B cell (primary cell): ENCODE measurements around the gene STAT2. TPM values are rescaled to one million over a fixed set of nuclear protein-coding genes. Genes with fewer than 3 reads are reported as not detected.

Experiments used
- ATAC-seq: fragments of 200-7000 bp; cut with Tn5 transposase; one replicate; pipeline ENCODE4 v1.10.0; 2021; ENCODE audit warnings: low read depth, mild to moderate bottlenecking, moderate number of reproducible peaks, moderate library complexity
- CTCF ChIA-PET: fragments of 350-600 bp; sonication (Branson Sonifier 250); formaldehyde crosslinking; loops from one replicate; lab custom pipeline; 2021; ENCODE audit warnings: antibody characterized with exemption, inconsistent platforms; lab: Charles Lee
- POLR2A ChIA-PET: fragments of 350-600 bp; sonication (Branson Sonifier 250); formaldehyde crosslinking; loops from one replicate; lab custom pipeline; 2021; ENCODE audit warnings: antibody characterized with exemption; lab: Charles Lee
- DNase-seq: peaks from one replicate; pipeline ENCODE4 v3.0.0; 2013
- H2AFZ ChIP-seq: 2 replicates; pipeline ENCODE4 v1.6.1; 2012; ENCODE audit warnings: mild to moderate bottlenecking, low read depth, low read length; ENCODE audit not compliant: insufficient read depth, poor library complexity, severe bottlenecking
- H3K27ac ChIP-seq, 2 donors: 1 replicate in 1 of 2; 2 replicates in 1 of 2; pipeline ENCODE4 v1.5.1; 2012 to 2013; ENCODE audit warnings: low read length in 2 of 2, mild to moderate bottlenecking in 2 of 2, moderate library complexity in 1 of 2
- H3K27me3 ChIP-seq, 4 experiments: fragments of 200-600 bp in 1 of 4; sonication (generic) in 1 of 4; replicated peaks in 1 of 4; 1 replicate in 2 of 4; 2 replicates in 2 of 4; pipeline versions ENCODE4 v1.6.1 to v1.7.0; 2013 to 2016; ENCODE audit warnings: low read length in 3 of 4, mild to moderate bottlenecking in 2 of 4, mixed read lengths in 1 of 4, moderate library complexity in 1 of 4; ENCODE audit not compliant: insufficient read depth in 4 of 4, control insufficient read depth in 3 of 4; ENCODE audit errors: control extremely low read depth in 1 of 4
- H3K36me3 ChIP-seq, 2 experiments: replicated peaks in 1 of 2; 1 replicate in 1 of 2; 2 replicates in 1 of 2; pipeline versions ENCODE4 v1.6.1 to v1.7.1; 2013; ENCODE audit warnings: low read length in 1 of 2; ENCODE audit not compliant: insufficient read depth in 2 of 2, control insufficient read depth in 1 of 2; ENCODE audit errors: control extremely low read depth in 1 of 2, extremely low read depth in 1 of 2
- H3K4me1 ChIP-seq, 2 donors: fragments of 200-600 bp in 1 of 2; sonication (generic) in 1 of 2; 1 replicate in 1 of 2; 2 replicates in 1 of 2; pipeline versions ENCODE4 v1.5.1 to v1.6.1; 2013 to 2017; ENCODE audit warnings: low read length in 2 of 2; ENCODE audit not compliant: control insufficient read depth in 2 of 2, insufficient read depth in 2 of 2
- H3K4me2 ChIP-seq: replicated peaks from 2 replicates; pipeline ENCODE3; 2012; ENCODE audit warnings: mild to moderate bottlenecking, low read depth, low read length; ENCODE audit not compliant: poor library complexity, severe bottlenecking
- H3K4me3 ChIP-seq, 5 experiments: fragments of 200-600 bp in 1 of 5; sonication (generic) in 1 of 5; 1 replicate in 3 of 5; 2 replicates in 2 of 5; pipeline versions ENCODE4 v1.5.1 to v1.7.0; 2011 to 2016; ENCODE audit warnings: low read length in 4 of 5, mild to moderate bottlenecking in 4 of 5, low read depth in 2 of 5, control low read depth in 1 of 5, moderate library complexity in 1 of 5; ENCODE audit not compliant: insufficient read depth in 1 of 5; ENCODE audit errors: control extremely low read depth in 1 of 5, extremely low read depth in 1 of 5
- H3K79me2 ChIP-seq: fragments of 200-600 bp; sonication (generic); one replicate; pipeline ENCODE4 v1.6.0; 2016; ENCODE audit warnings: low read length; ENCODE audit not compliant: control insufficient read depth, insufficient read depth
- H3K9ac ChIP-seq: fragments of 200-600 bp; sonication (generic); 2 replicates; pipeline ENCODE4 v1.6.1; 2017; ENCODE audit warnings: mild to moderate bottlenecking, low read length, moderate library complexity
- H3K9me3 ChIP-seq, 3 donors: one replicate each; pipeline versions ENCODE4 v1.6.1 to v1.7.1; 2013; ENCODE audit warnings: low read length in 2 of 3; ENCODE audit not compliant: control insufficient read depth in 2 of 3, insufficient read depth in 1 of 3; ENCODE audit errors: control extremely low read depth in 1 of 3
- H4K20me1 ChIP-seq: 2 replicates; pipeline ENCODE4 v1.6.0; 2012; ENCODE audit warnings: mild to moderate bottlenecking, low read length; ENCODE audit not compliant: insufficient read depth, control insufficient read depth, poor library complexity, severe bottlenecking
- H3K27ac Mint-ChIP-seq: one replicate; pipeline ENCODE4 v1.8.0; 2021; ENCODE audit warnings: mixed read lengths
- H3K27me3 Mint-ChIP-seq: one replicate; pipeline ENCODE4 v1.8.0; 2021; ENCODE audit warnings: mixed read lengths
- H3K4me1 Mint-ChIP-seq: one replicate; pipeline ENCODE4 v1.8.0; 2021; ENCODE audit warnings: mixed read lengths
- H3K4me3 Mint-ChIP-seq: one replicate; pipeline ENCODE4 v1.8.0; 2021; ENCODE audit warnings: mixed read lengths
- H3K9me3 Mint-ChIP-seq: one replicate; pipeline ENCODE4 v1.8.0; 2022; ENCODE audit warnings: mixed read lengths; ENCODE audit not compliant: insufficient read depth
- EZH2 ChIP-seq: IDR thresholded peaks from 2 replicates; pipeline ENCODE4 v1.6.1; 2012; ENCODE audit warnings: borderline replicate concordance, low read depth, mild to moderate bottlenecking, moderate library complexity, low read length; ENCODE audit not compliant: insufficient read depth, poor library complexity, severe bottlenecking
- WGBS: methylation state at CpG from one replicate; pipeline ENCODE4 v1.1.5; 2013; ENCODE audit warnings: missing lambda C conversion rate; ENCODE audit not compliant: insufficient coverage; 5-methylcytosine and 5-hydroxymethylcytosine counted together
- intact Hi-C: fragments of 100-400 bp; cut with micrococcal nuclease; formaldehyde crosslinking; loops from one replicate; pipeline ENCODE4 v1.10.0; 2022
- polyA plus RNA-seq: library from polyadenylated mRNA; depleted of rRNA; stranded (reverse); fragments of >200 nt; gene quantifications from 2 replicates; pipeline ENCODE4 v1.2.3, GENCODE V29; 2012
- total RNA-seq, 2 donors: library from RNA; stranded (reverse); fragments of 120-200 nt in 1 of 2; gene quantifications; 1 replicate in 1 of 2; 2 replicates in 1 of 2; pipeline versions ENCODE4 v1.2.3 to v1.2.4, GENCODE V29; 2013 to 2022
- TF ChIP-seq, protein P1 (sequence below): fragments of 200-600 bp; IDR thresholded peaks from one replicate; pipeline ENCODE4 v1.8.0; 2022; ENCODE audit warnings: antibody characterized with exemption, mild to moderate bottlenecking

The STAT2 gene
- total and polyA plus RNA-seq, 2 donors (not counting 1 experiment from before 2014, with no cell fraction given) = 261 to 298 TPM

DNA sequence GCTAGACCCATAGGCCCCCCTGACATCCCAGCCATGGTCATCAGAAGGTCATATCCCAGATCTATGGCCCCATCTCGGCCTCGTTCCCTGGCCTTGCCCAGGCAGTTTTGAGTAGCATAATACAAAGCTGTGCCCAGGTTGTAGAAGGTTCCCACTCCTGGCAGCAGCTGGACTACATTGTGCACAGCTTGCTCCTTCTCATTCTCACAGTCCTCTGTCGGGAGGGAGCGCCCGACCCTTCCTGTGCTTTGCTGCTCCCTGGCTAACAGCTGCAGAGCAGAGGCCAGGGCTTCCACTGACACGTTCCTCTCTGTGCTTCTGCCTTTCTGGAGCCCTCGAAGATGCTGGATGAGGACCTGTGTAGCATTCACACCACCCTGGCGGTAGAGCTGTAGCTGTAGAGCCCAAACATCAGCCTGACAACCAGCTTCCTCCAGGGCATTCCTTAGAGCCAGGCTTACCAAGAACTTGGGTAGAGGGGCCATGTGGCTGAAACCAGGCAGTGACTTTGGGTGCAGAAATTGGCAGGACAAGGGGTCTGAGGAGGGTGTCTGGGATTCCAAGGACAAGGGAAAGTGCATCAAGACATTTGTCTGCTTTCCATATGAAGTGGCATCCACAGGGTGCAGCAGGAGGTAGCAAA is 1.7 kb upstream of the STAT2 start:
- H3K9ac ChIP-seq = no peak overlapping the region
- Mint-ChIP-seq H3K27ac (peak overlapping the region; percentile 38), H3K4me1 (peaks cover 26% of the 10 kb centered on the region), H3K9me3 (no peaks in the 10 kb centered on the region), H3K27me3 (no peaks in the 10 kb centered on the region), H3K4me3 (peak overlapping the region; percentile 89)
- no peaks in the 10 kb centered on the region for H4K20me1 ChIP-seq
- H3K27me3 ChIP-seq = no peaks in the 10 kb centered on the region
- intact Hi-C loops = loop anchor here (10.0 kb wide), 1 partner anchor 273 kb away; the partner anchor contains the start of gene BAZ2A
- no peak overlapping the region for H3K27ac ChIP-seq
- TF ChIP-seq, protein P1, sequence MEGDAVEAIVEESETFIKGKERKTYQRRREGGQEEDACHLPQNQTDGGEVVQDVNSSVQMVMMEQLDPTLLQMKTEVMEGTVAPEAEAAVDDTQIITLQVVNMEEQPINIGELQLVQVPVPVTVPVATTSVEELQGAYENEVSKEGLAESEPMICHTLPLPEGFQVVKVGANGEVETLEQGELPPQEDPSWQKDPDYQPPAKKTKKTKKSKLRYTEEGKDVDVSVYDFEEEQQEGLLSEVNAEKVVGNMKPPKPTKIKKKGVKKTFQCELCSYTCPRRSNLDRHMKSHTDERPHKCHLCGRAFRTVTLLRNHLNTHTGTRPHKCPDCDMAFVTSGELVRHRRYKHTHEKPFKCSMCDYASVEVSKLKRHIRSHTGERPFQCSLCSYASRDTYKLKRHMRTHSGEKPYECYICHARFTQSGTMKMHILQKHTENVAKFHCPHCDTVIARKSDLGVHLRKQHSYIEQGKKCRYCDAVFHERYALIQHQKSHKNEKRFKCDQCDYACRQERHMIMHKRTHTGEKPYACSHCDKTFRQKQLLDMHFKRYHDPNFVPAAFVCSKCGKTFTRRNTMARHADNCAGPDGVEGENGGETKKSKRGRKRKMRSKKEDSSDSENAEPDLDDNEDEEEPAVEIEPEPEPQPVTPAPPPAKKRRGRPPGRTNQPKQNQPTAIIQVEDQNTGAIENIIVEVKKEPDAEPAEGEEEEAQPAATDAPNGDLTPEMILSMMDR = no peak
- TF ChIP-seq EZH2 = no peak
- H3K4me1 ChIP-seq = peaks cover 15 to 24% of the 10 kb centered on the region in 2 donors
- ATAC-seq (no peak), DNase-seq (no peak)
- H2AFZ ChIP-seq = no peak overlapping the region
- ChIA-PET CTCF (interaction anchor here (0.8 to 5.5 kb wide), 5 partner anchors 16 to 102 kb away, joined by 3 to 59 read pairs (median 12); partner anchors contain the start of genes CNPY2, PAN2 and TIMELESS), POLR2A (interaction anchor here (0.5 to 3.9 kb wide), 2 partner anchors 13 to 266 kb away, joined by 3 to 19 read pairs; no protein-coding TSS in a partner anchor)
- H3K9me3 ChIP-seq = no peaks in the 10 kb centered on the region
- peaks cover 27% of the 10 kb centered on the region for H3K79me2 ChIP-seq
- H3K4me3 ChIP-seq = no peak overlapping the region
- peak overlapping the region; percentile 69 for H3K4me2 ChIP-seq
- H3K36me3 ChIP-seq = peaks cover 0 to 2% of the 10 kb centered on the region in 2 experiments
- 94% methylated on average over 7 of the region's 8 CpGs for WGBS
